ENCODE results near the gene EYA4. TPM values are rescaled to one million over a fixed set of nuclear protein-coding genes. Genes with fewer than 3 reads are reported as not detected.
A peak's percentile ranks its signal among the peaks of the same experiment; 100 is the strongest.

EYA4 gene
- total RNA-seq, 4 donors from 2014 or later = 0.09 to 1.1 (median 0.61) TPM

DNA sequence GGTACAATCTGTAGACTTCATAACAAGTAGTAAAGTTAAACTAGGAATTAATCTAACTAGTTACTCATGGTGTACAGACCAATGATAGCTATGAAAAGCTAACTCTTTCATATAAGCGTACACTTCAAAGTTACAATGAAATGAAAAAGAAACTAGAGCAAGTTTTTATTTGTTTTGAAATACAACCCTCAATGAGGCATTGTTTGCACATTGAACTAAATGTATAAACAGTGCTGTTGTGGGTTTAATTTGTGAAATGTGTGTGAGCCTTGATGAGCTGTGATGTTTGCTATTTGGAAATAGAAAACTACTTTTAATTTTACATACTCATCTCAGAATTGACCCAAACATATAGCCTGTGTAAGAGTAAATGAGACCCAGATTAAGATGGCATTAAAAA, 11.1 kb upstream of the EYA4 start:
- Histone ChIP-seq H3K27ac (no peak overlapping the region), H3K27me3 (no peaks in the 10 kb centered on the region), H3K36me3 (no peaks in the 10 kb centered on the region), H3K4me3 (no peak overlapping the region), H3K4me1 (no peaks in the 10 kb centered on the region), H3K9me3 (no peaks in the 10 kb centered on the region)
- intact Hi-C loops (cut with DNase I) = no loop called here
- WGBS, 2 donors = 67 to 74% methylated on average over 1 of the region's 1 CpG
- TF ChIP-seq, protein P1, sequence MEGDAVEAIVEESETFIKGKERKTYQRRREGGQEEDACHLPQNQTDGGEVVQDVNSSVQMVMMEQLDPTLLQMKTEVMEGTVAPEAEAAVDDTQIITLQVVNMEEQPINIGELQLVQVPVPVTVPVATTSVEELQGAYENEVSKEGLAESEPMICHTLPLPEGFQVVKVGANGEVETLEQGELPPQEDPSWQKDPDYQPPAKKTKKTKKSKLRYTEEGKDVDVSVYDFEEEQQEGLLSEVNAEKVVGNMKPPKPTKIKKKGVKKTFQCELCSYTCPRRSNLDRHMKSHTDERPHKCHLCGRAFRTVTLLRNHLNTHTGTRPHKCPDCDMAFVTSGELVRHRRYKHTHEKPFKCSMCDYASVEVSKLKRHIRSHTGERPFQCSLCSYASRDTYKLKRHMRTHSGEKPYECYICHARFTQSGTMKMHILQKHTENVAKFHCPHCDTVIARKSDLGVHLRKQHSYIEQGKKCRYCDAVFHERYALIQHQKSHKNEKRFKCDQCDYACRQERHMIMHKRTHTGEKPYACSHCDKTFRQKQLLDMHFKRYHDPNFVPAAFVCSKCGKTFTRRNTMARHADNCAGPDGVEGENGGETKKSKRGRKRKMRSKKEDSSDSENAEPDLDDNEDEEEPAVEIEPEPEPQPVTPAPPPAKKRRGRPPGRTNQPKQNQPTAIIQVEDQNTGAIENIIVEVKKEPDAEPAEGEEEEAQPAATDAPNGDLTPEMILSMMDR (IDR thresholded peaks at IDR 0.05) = no peak
- no peak for TF ChIP-seq POLR2A (IDR thresholded peaks at IDR 0.05)
- no peak for DNase-seq

DNA sequence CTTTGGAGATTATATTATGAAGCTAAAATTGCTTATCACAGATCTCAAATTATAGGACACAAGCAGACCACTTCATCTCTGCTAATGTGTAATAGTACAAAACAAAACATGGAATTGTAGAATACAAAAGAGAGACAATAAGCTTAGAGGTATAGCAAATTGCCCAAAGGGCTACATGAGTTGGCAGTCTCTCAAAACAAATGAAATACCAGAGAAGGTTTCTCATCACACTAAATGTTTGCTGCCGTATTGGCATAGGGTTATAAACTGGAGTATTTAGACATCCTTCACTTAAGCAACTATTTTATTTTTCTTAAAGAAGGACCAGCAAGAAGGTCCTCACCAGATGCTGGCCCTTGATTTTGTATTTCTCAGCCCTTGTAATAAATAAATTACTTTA, 5.9 kb upstream of the EYA4 start:
- Histone ChIP-seq H3K27me3 (peaks cover 0 to 11% (median under 1%) of the 10 kb centered on the region in 4 donors), H3K4me1 (peaks cover 0 to under 1% (median 0%) of the 10 kb centered on the region in 3 donors), H3K36me3 (no peaks in the 10 kb centered on the region), H3K9me3 (no peaks in the 10 kb centered on the region), H3K27ac (no peak overlapping the region), H3K4me3 (no peak overlapping the region)
- intact Hi-C loops (cut with DNase I) = no loop called here
- DNase-seq = no peak
- TF ChIP-seq POLR2A (IDR thresholded peaks at IDR 0.05) = no peak
- TF ChIP-seq, protein P1 (IDR thresholded peaks at IDR 0.05) = no peak
- 59 to 66% methylated on average over 1 of the region's 1 CpG for WGBS, 2 donors

DNA sequence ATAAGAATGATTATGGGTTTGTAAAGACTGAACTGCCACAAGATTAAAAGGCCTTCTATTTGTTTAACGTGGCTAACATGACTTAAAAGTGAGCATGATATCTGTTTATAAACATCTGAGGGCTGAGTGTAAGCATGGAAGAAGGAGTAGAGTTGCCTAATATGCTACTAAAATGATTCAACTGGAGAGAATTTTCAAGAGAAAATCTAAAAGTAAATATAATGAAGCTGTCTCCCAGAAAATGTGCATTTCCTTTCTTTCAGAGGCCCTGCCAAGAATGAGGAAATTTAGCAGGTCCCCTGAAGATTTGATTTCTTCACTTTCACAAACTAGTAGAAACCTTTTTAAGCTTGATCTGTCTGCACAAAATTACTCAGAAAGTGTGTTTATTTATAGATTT, 4.2 kb upstream of the EYA4 start:
- H3K27ac ChIP-seq = no peak overlapping the region
- WGBS, 2 donors = 69 to 78% methylated on average over 1 of the region's 1 CpG
- intact Hi-C loops (cut with DNase I) = no loop called here
- no peak for TF ChIP-seq POLR2A (IDR thresholded peaks at IDR 0.05)
- TF ChIP-seq, protein P1 (IDR thresholded peaks at IDR 0.05) = no peak
- no peaks in the 10 kb centered on the region for H3K9me3 ChIP-seq
- H3K36me3 ChIP-seq = no peaks in the 10 kb centered on the region
- H3K27me3 ChIP-seq = peaks cover 0 to 28% (median 7%) of the 10 kb centered on the region in 4 donors
- DNase-seq = no peak
- H3K4me1 ChIP-seq = peaks cover 8 to 17% (median 13%) of the 10 kb centered on the region in 3 donors
- H3K4me3 ChIP-seq = no peak overlapping the region

DNA sequence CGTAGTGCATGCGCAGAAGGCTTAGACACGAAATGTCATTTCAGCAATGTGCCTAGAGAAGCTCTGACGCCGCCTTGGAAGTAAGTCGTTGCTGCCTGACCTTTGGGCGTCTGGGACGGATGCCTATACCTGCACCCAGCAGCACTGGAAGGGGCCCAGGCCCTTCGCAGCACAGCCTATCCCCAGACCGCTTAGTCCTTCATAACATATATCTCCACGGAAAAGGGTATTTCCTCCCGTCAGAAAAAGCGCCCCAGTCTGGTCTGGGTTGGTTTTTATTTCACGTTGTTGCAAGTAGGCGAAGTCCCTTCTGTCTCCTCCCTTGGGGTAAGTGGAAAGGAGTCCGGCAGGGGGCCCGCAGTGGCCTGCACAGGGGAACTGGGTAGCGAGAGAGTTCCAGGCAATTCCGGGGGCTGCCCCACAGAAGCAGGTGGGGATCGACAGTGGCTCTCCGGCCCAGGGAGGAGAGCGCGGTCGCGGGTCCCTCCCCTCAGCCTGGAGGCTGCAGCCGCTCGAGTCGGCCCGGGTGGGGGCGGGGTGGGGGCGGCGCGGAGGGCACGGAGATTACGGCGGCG, 559 bp upstream of the EYA4 start:
- WGBS, 2 donors = 45 to 48% methylated on average over 4 to 9 of the region's 37 CpGs
- DNase-seq = no peak

More for the DNA sequence above, 559 bp upstream of the EYA4 start:
- peaks cover 16 to 30% (median 18%) of the 10 kb centered on the region in 3 donors for H3K4me1 ChIP-seq
- peaks cover 6 to 65% (median 16%) of the 10 kb centered on the region in 4 donors for H3K27me3 ChIP-seq
- intact Hi-C loops (cut with DNase I) = no loop called here
- H3K4me3 ChIP-seq = peak overlapping the region; percentile 25 to 64 (median 43)
- no peaks in the 10 kb centered on the region for H3K9me3 ChIP-seq
- TF ChIP-seq, protein P1 (IDR thresholded peaks at IDR 0.05) = no peak
- no peak for TF ChIP-seq POLR2A (IDR thresholded peaks at IDR 0.05)
- H3K27ac ChIP-seq = peak overlapping the region in 3 of 4 donors; percentile 4 to 31 (median 29)
- no peaks in the 10 kb centered on the region for H3K36me3 ChIP-seq

All from esophagus squamous epithelium (tissue), 5 donors.